Measurements from ENCODE around the gene RBPMS2. TPM values are rescaled to one million over a fixed set of nuclear protein-coding genes. Genes with fewer than 3 reads are reported as not detected.

RBPMS2 gene
- total RNA-seq, 1 experiment from 2014 or later, result 0.48 TPM

GRCh38 chr15:64731012-64731804, 44.2 kb downstream of the RBPMS2 start:
- peak; percentile 58 for DNase-seq (ENCODE audit: low spot score)

GRCh38 chr15:64730151-64730550, 45.2 kb downstream of the RBPMS2 start:
- DNase-seq (ENCODE audit: low spot score), result no peak

- DNase-seq (ENCODE audit: low spot score), result no peak
Observed at GRCh38 chr15:64720188-64720587, 55.2 kb downstream of the RBPMS2 start.

GRCh38 chr15:64717735-64718495, 57.5 kb downstream of the RBPMS2 start:
- no peak for DNase-seq (ENCODE audit: low spot score)

- DNase-seq (ENCODE audit: low spot score), result no peak
Observed at GRCh38 chr15:64717130-64717529, 58.3 kb downstream of the RBPMS2 start.

- no peak for DNase-seq (ENCODE audit: low spot score)
Observed at GRCh38 chr15:64716452-64716851, 58.9 kb downstream of the RBPMS2 start.

- DNase-seq (ENCODE audit: low spot score), result no peak
Observed at GRCh38 chr15:64713592-64713991, 61.8 kb downstream of the RBPMS2 start.

GRCh38 chr15:64712353-64712752, 63.0 kb downstream of the RBPMS2 start:
- DNase-seq (ENCODE audit: low spot score), result no peak

GRCh38 chr15:64710676-64711428, 64.5 kb downstream of the RBPMS2 start:
- DNase-seq (ENCODE audit: low spot score), result no peak

GRCh38 chr15:64706011-64706911, 69.1 kb downstream of the RBPMS2 start:
- DNase-seq (ENCODE audit: low spot score), result no peak

- DNase-seq (ENCODE audit: low spot score), result no peak
Observed at GRCh38 chr15:64705006-64705405, 70.4 kb downstream of the RBPMS2 start.

GRCh38 chr15:64703632-64703959, 71.8 kb downstream of the RBPMS2 start:
- no peak for DNase-seq (ENCODE audit: low spot score)

GRCh38 chr15:64702816-64703631, 72.4 kb downstream of the RBPMS2 start:
- peak; percentile 87 for DNase-seq (ENCODE audit: low spot score)

- no peak for DNase-seq (ENCODE audit: low spot score)
Observed at GRCh38 chr15:64701482-64702184, 73.8 kb downstream of the RBPMS2 start.

GRCh38 chr15:64701051-64701450, 74.3 kb downstream of the RBPMS2 start:
- no peak for DNase-seq (ENCODE audit: low spot score)

- DNase-seq (ENCODE audit: low spot score), result no peak
Observed at GRCh38 chr15:64699751-64700388, 75.5 kb downstream of the RBPMS2 start.

GRCh38 chr15:64698823-64699222, 76.6 kb downstream of the RBPMS2 start:
- no peak for DNase-seq (ENCODE audit: low spot score)

- DNase-seq (ENCODE audit: low spot score), result no peak
Observed at GRCh38 chr15:64697911-64698369, 77.4 kb downstream of the RBPMS2 start.

- DNase-seq (ENCODE audit: low spot score), result no peak
Observed at GRCh38 chr15:64696481-64696880, 78.9 kb downstream of the RBPMS2 start.

Data from H4 (cell line).